ENCODE data around the gene GNAI1.

GNAI1 gene

GRCh38 chr7:80240265-80241025, 105.8 kb downstream of the GNAI1 start:
- no peak overlapping the region for H3K4me3 ChIP-seq (ENCODE audit: low read depth, low read length)
- TF ChIP-seq, protein P1, sequence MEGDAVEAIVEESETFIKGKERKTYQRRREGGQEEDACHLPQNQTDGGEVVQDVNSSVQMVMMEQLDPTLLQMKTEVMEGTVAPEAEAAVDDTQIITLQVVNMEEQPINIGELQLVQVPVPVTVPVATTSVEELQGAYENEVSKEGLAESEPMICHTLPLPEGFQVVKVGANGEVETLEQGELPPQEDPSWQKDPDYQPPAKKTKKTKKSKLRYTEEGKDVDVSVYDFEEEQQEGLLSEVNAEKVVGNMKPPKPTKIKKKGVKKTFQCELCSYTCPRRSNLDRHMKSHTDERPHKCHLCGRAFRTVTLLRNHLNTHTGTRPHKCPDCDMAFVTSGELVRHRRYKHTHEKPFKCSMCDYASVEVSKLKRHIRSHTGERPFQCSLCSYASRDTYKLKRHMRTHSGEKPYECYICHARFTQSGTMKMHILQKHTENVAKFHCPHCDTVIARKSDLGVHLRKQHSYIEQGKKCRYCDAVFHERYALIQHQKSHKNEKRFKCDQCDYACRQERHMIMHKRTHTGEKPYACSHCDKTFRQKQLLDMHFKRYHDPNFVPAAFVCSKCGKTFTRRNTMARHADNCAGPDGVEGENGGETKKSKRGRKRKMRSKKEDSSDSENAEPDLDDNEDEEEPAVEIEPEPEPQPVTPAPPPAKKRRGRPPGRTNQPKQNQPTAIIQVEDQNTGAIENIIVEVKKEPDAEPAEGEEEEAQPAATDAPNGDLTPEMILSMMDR (IDR thresholded peaks at IDR 0.05; ENCODE audit: control insufficient read depth, extremely low read depth, insufficient read depth), result no peak
- DNase-seq (ENCODE audit: low read depth), result peak; percentile 97

DNA sequence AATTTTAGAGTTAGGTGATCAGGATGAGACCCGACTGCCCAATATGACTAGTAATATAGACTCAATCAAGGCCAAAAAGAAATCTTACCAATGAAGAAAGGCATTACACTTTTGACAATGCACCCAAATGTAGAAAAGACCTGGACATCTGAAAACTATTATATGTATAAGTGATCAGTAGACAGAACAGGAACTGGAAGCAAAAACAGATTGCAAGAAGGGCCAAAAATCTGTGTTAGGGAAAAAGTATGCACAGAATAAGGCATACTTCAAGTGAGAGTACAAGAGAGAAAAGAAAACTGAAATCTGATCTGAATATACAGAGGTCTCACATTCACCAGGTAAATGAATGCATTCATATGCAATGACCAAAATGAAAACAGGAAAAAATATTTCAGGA, 107.0 kb downstream of the GNAI1 start:
- no peak for DNase-seq (ENCODE audit: low read depth)
- no peak overlapping the region for H3K4me3 ChIP-seq (ENCODE audit: low read depth, low read length)
- TF ChIP-seq, protein P1 (IDR thresholded peaks at IDR 0.05; ENCODE audit: control insufficient read depth, extremely low read depth, insufficient read depth), result no peak

DNA sequence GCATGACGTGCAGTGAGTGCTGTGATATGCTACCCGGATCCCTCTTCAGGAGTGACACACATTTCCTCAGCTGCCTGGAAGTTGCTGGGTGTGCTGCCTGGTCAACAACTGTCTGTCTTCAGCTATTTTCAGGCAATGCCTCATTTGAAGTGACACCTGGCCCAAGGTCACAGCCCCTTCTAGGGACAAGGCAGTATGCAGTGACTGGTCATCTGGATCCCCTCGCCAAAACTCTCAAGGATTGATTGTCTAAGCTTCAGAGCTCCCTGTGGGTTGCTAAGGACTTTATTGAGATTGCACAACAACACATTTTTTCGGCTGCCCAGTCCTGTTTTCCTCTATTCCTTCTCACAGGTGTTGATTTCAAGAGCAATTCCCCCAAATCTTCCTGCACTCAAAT, 108.8 kb downstream of the GNAI1 start:
- no peak overlapping the region for H3K4me3 ChIP-seq (ENCODE audit: low read depth, low read length)
- DNase-seq (ENCODE audit: low read depth), result no peak
- TF ChIP-seq, protein P1 (IDR thresholded peaks at IDR 0.05; ENCODE audit: control insufficient read depth, extremely low read depth, insufficient read depth), result no peak

DNA sequence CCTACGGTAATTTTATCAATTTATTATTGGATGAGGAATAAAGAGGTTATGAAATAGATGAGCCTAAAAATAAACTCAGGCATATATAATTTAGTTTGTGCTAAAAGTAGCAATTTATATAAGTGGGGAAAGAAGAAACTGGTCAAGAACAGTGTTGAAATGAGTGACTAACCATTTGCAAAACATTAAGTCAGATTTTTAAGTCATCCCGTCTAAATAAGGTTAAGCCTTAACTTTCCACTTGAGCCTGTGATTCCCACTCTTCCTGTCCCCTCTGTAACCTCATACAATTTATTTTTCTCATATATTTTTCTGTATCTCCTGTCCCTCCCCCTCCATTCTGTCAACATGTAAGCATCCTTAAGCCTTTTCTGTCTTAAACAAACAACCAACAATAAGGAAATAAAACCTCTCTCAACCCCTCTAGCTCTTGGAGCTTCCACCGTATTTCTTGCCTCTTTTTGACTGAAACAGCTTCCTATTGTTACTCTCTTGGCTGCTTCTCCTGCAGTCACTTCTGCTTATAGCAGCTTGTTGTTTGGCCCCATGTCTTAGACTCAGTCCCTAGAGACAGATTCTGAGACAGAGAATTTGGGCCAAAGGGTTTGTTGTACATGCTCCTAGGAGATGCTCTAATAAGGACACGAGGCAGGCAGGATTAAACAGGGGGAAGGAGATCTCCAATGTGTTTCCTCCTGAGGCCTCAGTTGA, 109.7 kb downstream of the GNAI1 start:
- DNase-seq (ENCODE audit: low read depth), result no peak
- H3K4me3 ChIP-seq (ENCODE audit: low read depth, low read length), result no peak overlapping the region
- TF ChIP-seq, protein P1 (IDR thresholded peaks at IDR 0.05; ENCODE audit: control insufficient read depth, extremely low read depth, insufficient read depth), result no peak

DNA sequence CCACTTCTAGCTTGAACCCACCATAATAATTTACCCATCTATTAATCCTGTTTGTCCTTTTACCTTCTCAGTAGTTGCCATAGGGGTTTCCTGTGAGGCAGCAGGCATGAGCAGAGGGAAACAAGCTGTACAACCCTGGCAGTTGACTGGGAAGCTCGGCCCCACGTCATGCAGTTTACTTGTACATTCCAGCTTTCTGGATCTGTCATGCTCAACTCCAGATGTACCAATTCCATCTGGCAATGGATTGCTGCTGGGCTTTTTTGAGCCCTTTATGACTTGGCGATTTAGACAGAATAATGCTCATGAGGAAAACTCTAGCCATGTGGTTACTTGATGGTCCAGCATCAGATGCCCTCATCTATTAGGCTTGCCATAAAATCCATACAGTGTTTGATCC, 112.5 kb downstream of the GNAI1 start:
- DNase-seq (ENCODE audit: low read depth), result no peak

GRCh38 chr7:80247891-80248290, 113.3 kb downstream of the GNAI1 start:
- TF ChIP-seq, protein P1 (IDR thresholded peaks at IDR 0.05; ENCODE audit: control insufficient read depth, extremely low read depth, insufficient read depth), result no peak
- no peak overlapping the region for H3K4me3 ChIP-seq (ENCODE audit: low read depth, low read length)
- no peak for DNase-seq (ENCODE audit: low read depth)

More for the DNA sequence above, 112.5 kb downstream of the GNAI1 start:
- H3K4me3 ChIP-seq (ENCODE audit: low read depth, low read length), result no peak overlapping the region
- TF ChIP-seq, protein P1 (IDR thresholded peaks at IDR 0.05; ENCODE audit: control insufficient read depth, extremely low read depth, insufficient read depth), result no peak

Data from LNCaP clone FGC (cell line).